GM20431 (cell line): ENCODE measurements around the gene CCL27.

Experiments used
- in situ Hi-C: fragments of 300-500 bp; cut with MseI, MboI; formaldehyde crosslinking; loops from one replicate; pipeline ENCODE4 v1.15.0; 2020; ENCODE audit warnings: low sequenced_read_pairs; ENCODE audit not compliant: unreplicated experiment

The CCL27 gene

DNA sequence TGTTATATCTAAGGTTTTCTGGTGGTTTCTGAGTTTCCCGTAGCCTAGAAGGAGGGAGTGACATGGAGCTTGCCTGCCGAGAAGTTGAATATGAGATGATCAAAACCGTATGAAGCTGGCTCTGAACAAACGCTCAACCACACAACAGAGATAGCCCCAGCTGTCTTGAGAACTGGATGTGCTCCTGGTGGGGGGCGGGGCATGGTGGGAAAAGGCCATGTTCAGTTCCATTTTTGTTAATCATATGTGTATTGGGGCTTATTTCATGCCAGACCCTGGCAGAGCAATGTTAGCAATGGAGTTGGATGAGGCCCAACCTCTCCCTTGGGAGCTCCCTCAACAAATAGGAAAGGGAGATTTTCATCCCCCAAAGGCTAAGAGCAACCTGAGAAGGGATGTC is 23.8 kb upstream of the CCL27 start:
- in situ Hi-C loops = loop anchor here (25.0 kb wide), 1 partner anchor 101 kb away; no protein-coding TSS in a partner anchor

DNA sequence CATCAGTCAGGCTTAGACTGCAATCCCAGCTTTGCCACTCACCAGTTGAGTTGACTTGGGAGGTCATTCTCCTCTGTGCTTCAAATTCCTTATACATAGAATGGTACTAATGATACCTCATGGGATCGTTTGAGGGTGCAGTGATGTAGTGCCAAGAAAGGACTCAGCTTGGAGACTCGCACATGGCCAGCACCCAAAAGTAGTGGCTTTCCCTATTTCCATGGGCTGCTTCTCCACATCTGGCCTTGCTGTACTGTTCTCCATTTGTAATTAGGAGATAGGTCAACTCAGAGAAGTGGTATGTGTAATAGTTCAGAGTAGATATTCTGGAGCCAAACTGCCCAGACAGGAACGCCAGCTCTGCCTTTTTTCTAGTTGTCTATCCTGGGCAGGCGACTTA is 23.1 kb upstream of the CCL27 start:
- in situ Hi-C loops = loop anchor here (25.0 kb wide), 1 partner anchor 102 kb away; no protein-coding TSS in a partner anchor

DNA sequence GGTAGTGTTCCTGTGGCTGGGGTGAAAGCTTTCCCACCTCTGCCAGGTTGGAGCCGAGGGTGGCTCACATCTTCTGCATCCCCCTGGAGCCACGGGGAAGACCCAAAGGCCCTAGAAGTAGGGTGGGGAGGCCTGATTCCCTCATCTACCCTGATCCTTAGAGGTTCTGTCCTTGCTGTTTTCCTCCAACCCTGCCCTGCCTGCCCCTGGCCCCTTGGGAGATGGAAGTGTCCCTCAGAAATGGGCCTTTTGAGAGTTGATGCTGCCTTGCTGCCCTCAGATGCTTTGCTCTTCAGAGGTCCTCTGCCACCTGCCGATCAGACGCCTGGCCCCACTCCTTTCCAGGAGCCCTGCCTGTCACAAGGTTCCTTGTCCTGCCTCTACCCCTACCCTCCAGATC is 22.4 kb upstream of the CCL27 start:
- in situ Hi-C loops = loop anchor here (25.0 kb wide), 1 partner anchor 102 kb away; no protein-coding TSS in a partner anchor

DNA sequence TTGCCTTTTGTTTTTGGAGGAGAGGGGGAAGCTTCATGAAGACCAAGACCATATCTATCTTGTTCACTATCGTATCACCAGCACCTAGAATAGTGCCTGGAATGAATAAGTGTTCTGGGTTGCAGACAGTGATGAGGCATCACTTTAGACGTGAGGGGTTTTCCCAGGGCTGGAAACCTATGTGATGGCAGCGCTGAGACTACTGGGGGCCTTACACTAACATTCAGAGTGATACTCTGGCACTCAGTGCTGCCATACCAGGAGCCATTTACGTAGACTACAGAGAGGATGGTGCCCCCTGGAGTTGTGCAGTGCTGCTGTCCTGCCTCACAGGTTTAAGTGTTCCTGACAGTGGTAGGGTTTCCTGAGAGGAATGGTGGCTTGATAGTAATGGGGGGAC is 21.7 kb upstream of the CCL27 start:
- in situ Hi-C loops = loop anchor here (25.0 kb wide), 1 partner anchor 103 kb away; no protein-coding TSS in a partner anchor

DNA sequence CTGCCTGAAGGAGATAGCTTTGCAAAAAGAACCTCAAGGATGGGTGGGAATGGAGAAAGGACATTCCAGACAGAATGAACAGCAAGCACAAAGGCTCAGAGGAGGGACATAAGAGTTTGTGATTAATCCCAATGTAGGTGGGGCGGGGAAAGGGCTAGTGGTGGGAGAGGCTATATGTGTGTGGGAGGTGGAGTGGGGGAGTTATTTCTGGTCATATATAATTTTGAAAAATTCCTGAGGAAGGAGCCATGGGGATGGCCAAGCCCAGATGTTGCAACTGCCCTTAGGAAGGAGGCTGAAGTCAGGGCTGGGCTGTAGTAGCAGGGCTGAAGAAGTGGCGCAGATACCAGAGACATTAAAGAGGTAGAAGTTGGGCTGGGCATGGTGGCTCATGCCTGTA is 13.4 kb upstream of the CCL27 start:
- in situ Hi-C loops = loop anchor here (25.0 kb wide), 1 partner anchor 111 kb away; no protein-coding TSS in a partner anchor

DNA sequence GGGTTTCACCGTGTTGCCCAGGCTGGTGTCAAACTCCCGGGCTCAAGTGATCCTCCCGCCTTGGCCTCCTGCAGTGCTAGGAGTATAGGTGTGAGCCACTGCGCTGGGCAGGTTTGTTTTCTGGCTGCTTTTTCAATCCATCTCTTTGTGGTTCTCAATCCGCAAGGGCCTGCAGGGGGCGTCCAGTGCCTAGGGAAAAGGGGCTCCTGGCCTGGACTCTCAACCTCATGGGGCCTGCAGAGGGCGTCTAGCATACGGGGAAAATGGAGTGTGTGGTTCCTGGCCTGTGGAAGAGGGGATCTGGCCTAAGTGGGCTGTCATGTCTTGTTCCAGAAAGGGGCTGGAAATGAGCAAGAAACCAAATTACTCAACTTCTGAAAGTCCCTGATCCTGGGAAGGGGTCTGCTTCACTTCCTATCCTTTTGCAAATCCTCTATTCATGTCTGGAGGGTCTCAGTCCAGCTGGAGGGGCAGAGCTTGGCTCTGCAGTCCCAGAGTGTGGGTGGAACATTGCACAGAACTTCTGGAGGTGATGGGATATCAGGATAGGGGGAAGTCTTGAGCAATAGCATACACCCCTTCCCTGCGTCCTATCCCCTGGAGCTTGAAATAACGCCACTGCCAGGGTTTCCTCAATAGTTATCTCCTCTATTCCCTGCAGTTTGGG is 12.7 kb upstream of the CCL27 start:
- in situ Hi-C loops = loop anchor here (25.0 kb wide), 1 partner anchor 112 kb away; no protein-coding TSS in a partner anchor

DNA sequence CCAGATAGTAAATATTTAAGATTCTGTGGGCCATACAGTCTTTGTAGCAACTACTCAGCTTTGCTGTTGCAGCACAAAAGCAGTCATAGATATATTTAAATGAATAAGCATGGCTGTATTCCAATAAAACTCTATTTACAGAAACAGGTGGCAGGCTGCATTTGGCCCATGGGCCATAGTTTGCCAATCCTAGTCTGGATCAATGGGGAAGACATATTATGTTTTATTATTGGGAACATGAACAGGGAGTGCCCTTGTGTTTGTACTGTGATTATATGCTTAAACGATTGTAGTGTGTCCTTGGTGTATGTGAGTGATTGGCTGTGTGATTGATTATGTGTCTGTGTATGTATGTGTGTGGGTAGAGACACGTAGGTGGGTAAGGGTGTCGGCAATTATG is 12.0 kb upstream of the CCL27 start:
- in situ Hi-C loops = no loop called here

DNA sequence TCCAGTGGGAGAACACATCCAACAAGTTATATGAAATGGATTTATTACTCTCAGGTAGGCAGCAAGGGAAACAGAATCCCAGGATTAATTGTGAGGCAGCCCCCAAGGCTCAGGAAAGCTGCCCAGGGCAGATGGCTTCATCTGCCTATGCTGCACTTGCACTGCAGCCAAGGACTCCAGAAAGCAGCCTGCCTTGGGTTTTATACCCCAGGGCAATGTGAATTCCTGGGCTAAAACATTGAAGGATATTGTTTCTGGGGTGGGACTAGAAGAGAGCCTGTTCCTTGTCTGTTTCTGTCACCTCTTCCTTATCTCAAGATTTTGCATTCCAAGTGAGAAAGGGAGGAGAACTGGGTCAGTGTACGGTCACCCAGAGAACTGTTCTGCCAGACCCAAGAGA is 8.8 kb upstream of the CCL27 start:
- in situ Hi-C loops = no loop called here

DNA sequence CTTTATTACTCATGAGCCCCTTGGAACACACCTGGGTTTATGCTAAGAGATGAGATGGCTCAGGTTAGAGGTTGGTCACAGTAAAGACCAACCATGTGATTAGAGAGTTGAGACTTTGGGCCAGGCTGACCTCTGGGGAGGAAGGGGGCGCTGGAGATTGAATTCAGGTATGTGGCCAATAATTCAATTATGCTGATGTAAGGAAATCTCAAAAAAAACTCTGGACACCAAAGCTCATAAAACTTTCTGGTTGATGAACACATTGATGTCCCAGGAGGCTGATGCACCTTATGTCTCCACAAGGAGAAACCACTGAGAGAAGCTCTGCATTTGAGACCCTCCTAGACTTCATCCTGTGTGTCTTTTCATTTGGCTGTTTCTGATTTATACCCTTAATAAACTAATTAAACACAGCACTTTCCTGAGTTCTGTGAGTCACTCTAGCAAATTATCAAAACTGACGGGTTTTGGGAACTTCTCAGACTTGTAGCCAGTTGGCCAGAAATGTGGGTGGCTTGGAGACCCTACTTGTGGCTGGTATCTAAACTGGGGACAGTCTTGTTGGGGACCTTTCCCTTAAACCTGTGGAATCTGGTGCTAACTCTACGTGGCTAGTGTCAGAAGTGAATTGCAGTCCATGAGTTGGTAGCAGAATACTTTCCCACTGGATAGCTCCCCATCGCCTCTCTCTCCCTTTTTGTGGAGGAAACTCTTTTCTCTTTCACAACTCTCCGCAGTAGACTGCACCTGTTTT is 7.5 kb upstream of the CCL27 start:
- in situ Hi-C loops = no loop called here

DNA sequence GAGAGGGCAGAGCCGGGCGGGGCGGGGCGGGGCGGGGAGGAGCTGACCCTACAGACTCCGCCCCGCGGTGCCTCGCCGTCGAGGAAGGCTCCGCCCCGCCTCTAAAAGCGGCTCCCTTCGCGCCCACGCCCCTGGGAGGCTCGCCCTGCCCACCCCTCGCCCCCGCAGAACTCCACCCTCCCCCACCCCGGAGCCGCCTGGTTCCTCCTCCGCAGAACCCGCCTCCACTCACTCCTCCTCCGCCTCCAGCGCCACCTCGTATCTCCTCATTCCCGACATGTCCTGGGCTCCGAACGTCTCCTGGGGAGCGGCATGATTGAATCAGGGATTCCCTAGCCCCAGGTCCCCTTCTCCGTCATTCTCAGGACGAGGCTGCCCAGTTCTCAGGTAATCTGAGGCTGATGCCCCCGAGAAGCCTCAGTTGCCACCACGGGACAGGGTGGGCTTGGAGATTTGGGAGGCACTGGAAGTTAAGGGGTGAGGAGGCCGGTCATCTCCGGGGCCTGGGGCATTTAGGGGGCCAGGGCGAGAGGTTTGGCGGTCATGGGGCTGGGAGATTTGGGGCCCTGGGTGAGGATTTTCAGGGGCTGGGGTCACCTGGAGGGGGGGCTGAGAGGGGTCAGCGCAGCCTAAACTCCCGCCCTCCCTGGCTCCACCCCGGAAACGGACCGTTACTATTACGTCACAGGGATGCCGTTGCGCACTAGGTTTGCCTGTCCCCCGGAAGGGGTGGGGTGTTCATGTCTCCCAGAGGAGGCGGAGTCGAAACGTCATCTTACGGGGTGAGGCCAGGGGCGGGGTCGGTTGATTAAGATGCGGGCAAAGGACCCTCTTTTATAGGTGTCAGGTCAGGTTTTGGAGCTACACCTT is 3.2 kb upstream of the CCL27 start:
- in situ Hi-C loops = no loop called here

DNA sequence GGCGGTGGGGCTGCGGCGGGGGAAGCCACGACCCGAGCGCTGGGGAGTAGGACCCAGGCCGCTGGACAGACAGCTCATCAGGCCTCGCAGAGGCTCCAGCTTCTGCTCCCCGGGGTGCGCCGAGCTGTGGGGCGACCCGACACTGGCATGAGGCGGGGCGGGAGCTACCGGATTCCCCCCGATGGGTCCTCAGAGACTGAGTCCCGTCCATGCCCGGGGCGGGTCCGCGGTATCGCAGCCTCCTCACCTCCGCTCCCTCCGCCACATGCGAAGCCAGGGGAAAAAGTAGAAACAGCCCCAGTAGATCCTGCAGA is 2.6 kb upstream of the CCL27 start:
- in situ Hi-C loops = no loop called here

DNA sequence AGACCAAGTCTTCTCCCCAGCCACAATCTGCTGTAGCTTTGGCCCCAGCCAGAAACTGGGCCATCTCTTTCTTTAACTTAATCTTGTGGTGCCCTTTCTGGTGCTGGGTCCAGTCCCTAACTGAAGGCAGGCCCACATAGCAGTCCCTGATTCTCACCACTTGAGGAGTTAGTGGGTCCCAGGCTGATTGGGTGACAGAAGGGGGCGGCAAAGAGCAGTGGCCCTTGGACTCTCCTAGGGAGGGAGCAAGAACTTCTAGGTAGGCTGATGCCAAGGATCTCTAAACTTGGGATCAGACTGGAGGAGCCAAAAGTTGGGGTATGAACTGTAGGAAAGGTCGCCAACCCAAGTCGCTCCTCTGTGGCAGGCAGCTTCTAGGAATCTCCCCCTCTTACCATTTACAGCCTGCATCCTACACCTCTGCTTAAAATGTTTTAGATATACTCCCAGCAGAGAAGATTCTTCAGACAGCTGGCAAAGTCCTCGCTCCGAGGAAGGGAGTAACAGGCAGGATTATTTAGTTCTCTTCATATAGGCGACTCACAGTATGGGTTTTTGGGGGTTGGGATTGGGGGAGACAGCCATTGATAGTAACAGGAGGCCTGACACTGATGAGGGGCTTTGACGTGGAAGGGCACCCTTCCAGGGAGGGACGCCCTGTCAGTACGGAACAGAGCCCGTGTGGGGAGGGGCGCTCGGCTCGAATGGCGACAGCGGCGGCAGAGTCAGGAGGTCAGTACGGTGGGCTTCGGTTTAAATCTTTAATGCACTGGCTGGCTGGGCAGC is 2.0 kb upstream of the CCL27 start:
- in situ Hi-C loops = no loop called here

DNA sequence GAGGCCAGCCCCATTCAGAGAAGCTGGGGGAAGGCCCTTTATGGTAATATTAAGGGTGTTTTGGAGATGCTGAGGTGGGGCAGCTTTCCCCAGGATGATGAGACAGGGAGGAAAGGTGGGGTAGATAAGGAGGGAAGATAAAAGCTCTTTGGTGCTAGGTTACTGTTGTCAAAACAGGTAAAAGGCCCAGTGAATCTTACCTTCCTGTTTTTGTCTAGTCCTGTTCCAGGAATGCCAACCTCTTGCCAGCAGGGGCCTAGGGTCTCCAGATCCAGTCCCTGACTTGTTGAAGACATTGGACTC is 797 bp upstream of the CCL27 start:
- in situ Hi-C loops = no loop called here

DNA sequence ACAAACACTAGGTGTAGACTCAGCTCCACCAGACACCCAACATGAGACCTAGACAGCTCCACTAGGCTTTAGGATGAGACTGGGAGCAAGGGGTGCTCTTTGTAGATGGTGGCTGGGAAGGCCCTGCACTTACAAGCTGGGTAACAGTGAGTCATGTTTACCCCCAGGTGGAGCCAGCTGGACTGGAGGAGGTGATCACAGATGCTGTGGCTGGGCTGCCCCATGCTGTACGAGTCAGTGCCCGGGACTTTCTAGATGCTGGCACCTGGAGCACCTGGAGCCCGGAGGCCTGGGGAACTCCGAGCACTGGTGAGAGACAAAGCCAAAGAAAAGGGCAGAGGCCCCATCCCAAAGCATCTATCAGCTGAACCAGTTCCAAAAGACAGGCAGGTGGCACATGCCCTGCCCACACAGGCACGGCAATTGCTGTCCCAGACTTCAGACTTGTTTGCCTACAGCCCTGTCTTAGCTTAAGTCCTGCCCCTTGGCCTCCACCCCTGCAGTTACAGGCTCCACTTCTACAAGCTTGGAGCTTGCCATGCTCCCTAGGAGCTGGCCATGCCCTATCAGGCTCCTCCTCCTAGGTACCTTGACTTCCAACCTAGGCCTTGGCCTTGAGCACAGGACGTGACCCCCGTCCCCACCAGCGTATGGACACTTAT is 2.7 kb downstream of the CCL27 start:
- in situ Hi-C loops = no loop called here

DNA sequence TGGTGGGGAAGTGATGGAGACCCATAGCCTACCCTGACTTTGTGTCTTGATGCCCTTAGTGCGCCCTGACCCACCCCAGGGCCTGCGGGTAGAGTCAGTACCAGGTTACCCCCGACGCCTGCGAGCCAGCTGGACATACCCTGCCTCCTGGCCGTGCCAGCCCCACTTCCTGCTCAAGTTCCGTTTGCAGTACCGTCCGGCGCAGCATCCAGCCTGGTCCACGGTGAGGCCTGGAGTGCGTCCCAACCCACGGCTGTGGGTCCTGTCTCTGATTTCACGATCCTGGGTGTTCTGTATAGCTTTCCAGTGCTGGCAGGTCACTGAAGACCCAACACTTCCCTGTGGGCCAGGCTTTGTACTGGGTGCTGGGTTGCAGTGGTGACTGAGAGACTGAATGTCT is 4.0 kb downstream of the CCL27 start:
- in situ Hi-C loops = no loop called here

DNA sequence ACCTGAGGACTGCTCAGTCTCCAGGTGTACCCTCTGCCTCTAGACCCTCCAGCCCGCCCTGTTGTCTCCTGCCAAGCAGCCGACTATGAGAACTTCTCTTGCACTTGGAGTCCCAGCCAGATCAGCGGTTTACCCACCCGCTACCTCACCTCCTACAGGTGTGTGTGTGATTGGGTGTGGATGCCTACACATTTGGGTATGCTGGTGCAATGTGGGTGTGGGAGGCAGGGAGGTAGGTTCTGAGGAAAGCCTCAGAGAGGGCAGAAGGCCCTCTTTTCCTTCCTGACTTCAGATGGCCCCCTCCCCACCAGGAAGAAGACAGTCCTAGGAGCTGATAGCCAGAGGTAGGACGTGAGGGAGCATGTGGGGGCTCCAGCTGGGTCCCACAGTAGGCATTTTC is 5.5 kb downstream of the CCL27 start:
- in situ Hi-C loops = no loop called here

DNA sequence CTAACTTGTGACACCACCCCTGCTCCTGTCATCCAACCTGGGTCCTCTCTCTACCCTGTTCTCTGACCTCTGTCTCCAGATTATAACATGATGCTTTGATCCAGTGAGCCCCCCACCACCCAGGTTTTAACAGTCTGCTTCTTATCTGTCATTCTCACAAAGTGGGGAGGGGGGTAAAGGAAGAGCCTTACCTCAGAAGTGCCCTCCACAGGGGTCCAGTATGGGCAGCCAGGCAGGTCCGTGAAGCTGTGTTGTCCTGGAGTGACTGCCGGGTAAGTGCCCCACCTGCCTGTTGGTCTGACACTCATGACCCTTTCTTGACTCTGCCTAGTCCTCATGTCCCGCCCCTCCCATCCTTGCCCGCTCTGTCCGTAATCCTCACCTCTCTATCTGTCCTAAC is 7.1 kb downstream of the CCL27 start:
- in situ Hi-C loops = no loop called here

DNA sequence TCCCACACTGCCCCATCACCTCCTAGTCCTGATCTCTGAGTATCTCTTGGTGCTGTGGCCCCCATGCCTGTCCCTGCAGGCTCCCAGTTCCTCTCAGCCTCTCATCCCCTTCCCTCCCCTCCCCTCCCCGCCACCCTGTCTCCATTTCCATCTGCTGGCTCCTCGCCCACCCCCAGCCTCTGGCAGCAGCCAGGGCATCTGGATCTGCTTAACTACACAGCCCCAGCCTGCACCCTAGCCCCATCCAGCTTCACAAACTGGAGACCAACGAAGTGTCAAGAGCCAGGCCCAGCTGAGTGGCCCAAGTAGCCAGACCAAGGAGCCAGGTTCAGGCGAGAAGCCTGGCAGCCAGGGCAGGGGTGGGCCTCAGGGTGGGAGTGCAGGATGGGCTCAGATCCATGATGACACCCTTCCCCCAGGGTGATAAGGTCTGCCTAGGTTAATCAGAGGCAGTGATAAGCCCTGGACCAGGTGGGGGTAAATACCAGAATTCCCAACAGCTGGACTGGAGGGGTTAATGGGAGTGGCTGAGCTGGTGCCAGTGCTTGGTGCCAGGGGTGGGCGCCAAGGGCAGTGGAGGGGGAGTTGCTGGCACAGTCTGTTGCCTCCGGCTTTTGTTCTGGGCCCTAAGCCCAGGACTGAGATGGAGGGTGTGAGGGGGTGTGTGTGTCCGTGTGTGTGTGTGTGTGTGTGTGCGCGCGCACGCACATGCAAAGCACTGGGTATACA is 8.0 kb downstream of the CCL27 start:
- in situ Hi-C loops = no loop called here
